ENCODE data around the gene TRPM2.

The TRPM2 gene

GRCh38 chr21:44444286-44444931 lies 91.0 kb downstream of the TRPM2 start:
- no peak overlapping the region for H3K27ac ChIP-seq
- no peak overlapping the region for H3K4me3 ChIP-seq (ENCODE audit: low read depth, low read length)
- no peaks in the 10 kb centered on the region for H3K4me1 ChIP-seq
- H3K9ac ChIP-seq = no peak overlapping the region
- no peaks in the 10 kb centered on the region for H3K36me3 ChIP-seq (ENCODE audit: control insufficient read depth, insufficient read depth, low read length)
- no peak for TF ChIP-seq CTCF (IDR thresholded peaks at IDR 0.05)
- H3K79me2 ChIP-seq = no peaks in the 10 kb centered on the region
- no peaks in the 10 kb centered on the region for H3K27me3 ChIP-seq (ENCODE audit: control insufficient read depth, insufficient read depth, low read length)
- no peaks in the 10 kb centered on the region for H3K9me3 ChIP-seq (ENCODE audit: control insufficient read depth, low read length)
- no peak overlapping the region for H3K4me2 ChIP-seq (ENCODE audit: low read length)
- H2AFZ ChIP-seq = no peak overlapping the region

- H3K9ac ChIP-seq = no peak overlapping the region
- no peaks in the 10 kb centered on the region for H3K79me2 ChIP-seq
- H3K36me3 ChIP-seq (ENCODE audit: control insufficient read depth, insufficient read depth, low read length) = no peaks in the 10 kb centered on the region
- H3K4me3 ChIP-seq (ENCODE audit: low read depth, low read length) = no peak overlapping the region
- H3K4me2 ChIP-seq (ENCODE audit: low read length) = no peak overlapping the region
- H3K27me3 ChIP-seq (ENCODE audit: control insufficient read depth, insufficient read depth, low read length) = no peaks in the 10 kb centered on the region
- no peak for TF ChIP-seq CTCF (IDR thresholded peaks at IDR 0.05)
- H3K9me3 ChIP-seq (ENCODE audit: control insufficient read depth, low read length) = no peaks in the 10 kb centered on the region
- H2AFZ ChIP-seq = no peak overlapping the region
- H3K27ac ChIP-seq = no peak overlapping the region
- H3K4me1 ChIP-seq = no peaks in the 10 kb centered on the region
Measured at GRCh38 chr21:44445145-44445812, 91.9 kb downstream of the TRPM2 start.

GRCh38 chr21:44448651-44449131 lies 95.3 kb downstream of the TRPM2 start:
- no peak for TF ChIP-seq CTCF (IDR thresholded peaks at IDR 0.05)
- Histone ChIP-seq H3K79me2 (no peaks in the 10 kb centered on the region), H3K4me1 (no peaks in the 10 kb centered on the region)

GRCh38 chr21:44449473-44450363 lies 96.3 kb downstream of the TRPM2 start:
- H3K27me3 ChIP-seq (ENCODE audit: control insufficient read depth, insufficient read depth, low read length) = no peaks in the 10 kb centered on the region
- no peak overlapping the region for H3K4me2 ChIP-seq (ENCODE audit: low read length)
- H3K36me3 ChIP-seq (ENCODE audit: control insufficient read depth, insufficient read depth, low read length) = no peaks in the 10 kb centered on the region
- H2AFZ ChIP-seq = no peak overlapping the region
- TF ChIP-seq CTCF (IDR thresholded peaks at IDR 0.05) = no peak
- H3K79me2 ChIP-seq = no peaks in the 10 kb centered on the region
- no peak overlapping the region for H3K27ac ChIP-seq
- H3K9ac ChIP-seq = no peak overlapping the region
- H3K9me3 ChIP-seq (ENCODE audit: control insufficient read depth, low read length) = no peaks in the 10 kb centered on the region
- no peaks in the 10 kb centered on the region for H3K4me1 ChIP-seq
- no peak overlapping the region for H3K4me3 ChIP-seq (ENCODE audit: low read depth, low read length)

More at GRCh38 chr21:44448651-44449131, 95.3 kb downstream of the TRPM2 start:
- Histone ChIP-seq H3K9ac (no peak overlapping the region), H3K27ac (no peak overlapping the region), H3K4me3 (ENCODE audit: low read depth, low read length) (no peak overlapping the region), H3K36me3 (ENCODE audit: control insufficient read depth, insufficient read depth, low read length) (no peaks in the 10 kb centered on the region), H3K27me3 (ENCODE audit: control insufficient read depth, insufficient read depth, low read length) (no peaks in the 10 kb centered on the region), H3K4me2 (ENCODE audit: low read length) (no peak overlapping the region), H3K9me3 (ENCODE audit: control insufficient read depth, low read length) (no peaks in the 10 kb centered on the region), H2AFZ (no peak overlapping the region)
